NB4 (cell line): ENCODE measurements around the gene ACBD6.
"Not testable (repeated sequence)": the region's sequence is repeated elsewhere in the genome, so short reads cannot be mapped to it uniquely, and the experiment has no call there.

ENCODE experiments used
- DNase-seq: peaks from one replicate; pipeline ENCODE4 v3.0.0; 2010; ENCODE audit warnings: low read depth
- H3K4me3 ChIP-seq: one replicate; pipeline ENCODE4 v1.5.1; 2011; ENCODE audit warnings: mild to moderate bottlenecking, low read depth, low read length, moderate library complexity
- CTCF ChIP-seq: IDR thresholded peaks from one replicate; pipeline ENCODE4 v1.5.1; 2012; ENCODE audit warnings: low read depth, low read length
- MAX ChIP-seq: IDR thresholded peaks from 2 replicates; pipeline ENCODE4 v1.6.1; 2011; ENCODE audit warnings: low read depth, low read length
- MYC ChIP-seq: IDR thresholded peaks from 2 replicates; pipeline ENCODE4 v1.6.1; 2011; ENCODE audit warnings: low read depth, low read length
- POLR2A ChIP-seq: IDR thresholded peaks from 2 replicates; pipeline ENCODE4 v1.6.1; 2011; ENCODE audit warnings: mild to moderate bottlenecking; ENCODE audit not compliant: insufficient read length; ENCODE audit errors: extremely low read depth

ACBD6 gene

GRCh38 chr1:180428782-180429695 lies 73.3 kb downstream of the ACBD6 start:
- DNase-seq = peak; percentile 74
- H3K4me3 ChIP-seq = no peak overlapping the region
- TF ChIP-seq CTCF (no peak), MAX (no peak), MYC (no peak), POLR2A (no peak)

GRCh38 chr1:180425952-180426351 lies 76.4 kb downstream of the ACBD6 start:
- no peak overlapping the region for H3K4me3 ChIP-seq
- TF ChIP-seq CTCF (no peak), POLR2A (no peak), MYC (no peak), MAX (no peak)
- DNase-seq = no peak

- peak; percentile 66 for DNase-seq
- no peak overlapping the region for H3K4me3 ChIP-seq
- TF ChIP-seq CTCF (no peak), MYC (no peak), POLR2A (no peak), MAX (no peak)
These were observed 77.4 kb downstream of the ACBD6 start for GRCh38 chr1:180424848-180425457.

GRCh38 chr1:180421614-180422013 lies 80.8 kb downstream of the ACBD6 start:
- H3K4me3 ChIP-seq = no peak overlapping the region
- TF ChIP-seq POLR2A = no peak
- no peak for TF ChIP-seq CTCF
- no peak for TF ChIP-seq MAX
- no peak for TF ChIP-seq MYC
- DNase-seq = no peak

GRCh38 chr1:180421145-180421544 lies 81.2 kb downstream of the ACBD6 start:
- H3K4me3 ChIP-seq, DNase-seq: not testable (repeated sequence)

- H3K4me3 ChIP-seq = no peak overlapping the region
- peak; percentile 66 for DNase-seq
- TF ChIP-seq MYC (no peak), POLR2A (no peak), CTCF (peak; percentile 39)
These were observed 86.3 kb downstream of the ACBD6 start for GRCh38 chr1:180415985-180416633.
